ENCODE data around the gene RND1. TPM values are rescaled to one million over a fixed set of nuclear protein-coding genes. Genes with fewer than 3 reads are reported as not detected.

Gene RND1
- total and polyA plus RNA-seq, 2 experiments from 2014 or later = 9.3 to 10.4 TPM

- Histone ChIP-seq H3K4me2 (peak overlapping the region; percentile 97), H2AFZ (no peak overlapping the region; the same call in 1 of the 2 replicates), H3F3A (replicated peaks; ENCODE audit: low read depth) (no peaks in the 10 kb centered on the region; the same call in 1 of the 2 replicates), H3K9me2 (ENCODE audit: insufficient read depth) (no peaks in the 10 kb centered on the region), H3K27me3 (ENCODE audit: insufficient read depth) (peaks cover 93% of the 10 kb centered on the region), H3K27ac (ENCODE audit: low read depth) (no peak overlapping the region), H4K20me1 (replicated peaks; ENCODE audit: insufficient read depth) (no peaks in the 10 kb centered on the region; the same call in 1 of the 2 replicates), H3K36me3 (ENCODE audit: insufficient read depth) (no peaks in the 10 kb centered on the region), H3K79me2 (replicated peaks; ENCODE audit: insufficient read depth) (no peaks in the 10 kb centered on the region), H3K4me3 (peak overlapping the region; percentile 97), H3K4me1 (ENCODE audit: insufficient read depth) (peaks cover 21% of the 10 kb centered on the region; the same call in 1 of the 2 replicates)
- H3K27me3 Mint-ChIP-seq (ENCODE audit: insufficient read depth, low read depth, poor library complexity) = peaks cover 67% of the 10 kb centered on the region
- no peak for DNase-seq (ENCODE audit: low spot score)
- no peaks in the 10 kb centered on the region for H3K9me3 Mint-ChIP-seq
- no peaks in the 10 kb centered on the region for H3K36me3 Mint-ChIP-seq (ENCODE audit: low read depth)
- no peak for ATAC-seq
- peaks cover 44% of the 10 kb centered on the region for H3K4me1 Mint-ChIP-seq
- peak overlapping the region; percentile 93 for H3K4me3 Mint-ChIP-seq
- H3K27ac Mint-ChIP-seq = no peak overlapping the region
- TF ChIP-seq CREB1 (CRISPR knock-in tag; IDR thresholded peaks at IDR 0.05; ENCODE audit: low read depth) (no peak), ETS1 (IDR thresholded peaks at IDR 0.05) (no peak), ZNF114 (CRISPR knock-in tag; IDR thresholded peaks at IDR 0.05) (no peak), CTCF (conservative IDR thresholded peaks at IDR 0.05; ENCODE audit: low read depth in 2 of 2) (no peak), EZH2 (IDR thresholded peaks at IDR 0.05; ENCODE audit: low read depth, unreplicated experiment) (no peak), STAT1 (IDR thresholded peaks at IDR 0.05; ENCODE audit: unreplicated experiment) (no peak), EZH2phosphoT487 (IDR thresholded peaks at IDR 0.05; ENCODE audit: unreplicated experiment) (no peak), JUNB (IDR thresholded peaks at IDR 0.05; ENCODE audit: unreplicated experiment) (no peak), POLR2AphosphoS5 (IDR thresholded peaks at IDR 0.05; ENCODE audit: low read depth) (no peak), REST (IDR thresholded peaks at IDR 0.05; ENCODE audit: unreplicated experiment) (no peak), ZNF331 (CRISPR knock-in tag; IDR thresholded peaks at IDR 0.05; ENCODE audit: low read depth) (no peak), NANOG (IDR thresholded peaks at IDR 0.05; ENCODE audit: borderline replicate concordance) (no peak), ZNF462 (CRISPR knock-in tag; IDR thresholded peaks at IDR 0.05) (no peak)
Measured at GRCh38 chr12:48816143-48816854, 49.4 kb downstream of the RND1 start.
